Neural cell (in vitro differentiated cells): Measurements from ENCODE around the gene ODAD3.

ENCODE experiments used
- CTCF ChIP-seq: fragments of 450-650 bp; IDR thresholded peaks from 2 replicates; pipeline ENCODE4 v1.5.1; 2014; ENCODE audit warnings: antibody characterized with exemption, mild to moderate bottlenecking, moderate library complexity; ENCODE audit not compliant: poor library complexity, severe bottlenecking
- EZH2 ChIP-seq: fragments of 200-600, 300-800 bp; shearing (Covaris generic), sonication (generic); IDR thresholded peaks from 2 replicates; pipeline ENCODE4 v1.6.1; 2014; ENCODE audit warnings: antibody characterized with exemption, low read length, borderline replicate concordance, mild to moderate bottlenecking; ENCODE audit not compliant: insufficient read depth, poor library complexity, severe bottlenecking
- POLR2AphosphoS5 ChIP-seq: IDR thresholded peaks from 2 replicates; pipeline ENCODE4 v1.6.1; 2012
- REST ChIP-seq: IDR thresholded peaks from 2 replicates; pipeline ENCODE4 v1.6.1; 2012; ENCODE audit warnings: borderline replicate concordance
- SMC3 ChIP-seq: fragments of 450-650 bp; conservative IDR thresholded peaks from 2 replicates; pipeline ENCODE4 v1.6.1; 2014; ENCODE audit warnings: antibody characterized with exemption, mild to moderate bottlenecking, moderate library complexity; ENCODE audit not compliant: poor library complexity
- TAF1 ChIP-seq: IDR thresholded peaks from 2 replicates; pipeline ENCODE4 v1.6.1; 2012; ENCODE audit warnings: low read depth

- TF ChIP-seq EZH2 (no peak), CTCF (no peak), REST (no peak), POLR2AphosphoS5 (no peak), SMC3 (no peak), TAF1 (no peak)
Observed at GRCh38 chr19:11444059-11444458, 9.1 kb upstream of the ODAD3 start.
